GM18508 (cell line): ENCODE results near the gene TANGO6.
"Not testable (repeated sequence)": the region's sequence is repeated elsewhere in the genome, so short reads cannot be mapped to it uniquely, and the experiment has no call there.

Source experiments
- ATAC-seq: cut with Tn5 transposase; IDR thresholded peaks from one replicate; pipeline ENCODE4 v1.9.1; 2021; ENCODE audit warnings: moderate number of reproducible peaks; ENCODE audit not compliant: insufficient read depth, unreplicated experiment

Gene TANGO6

DNA sequence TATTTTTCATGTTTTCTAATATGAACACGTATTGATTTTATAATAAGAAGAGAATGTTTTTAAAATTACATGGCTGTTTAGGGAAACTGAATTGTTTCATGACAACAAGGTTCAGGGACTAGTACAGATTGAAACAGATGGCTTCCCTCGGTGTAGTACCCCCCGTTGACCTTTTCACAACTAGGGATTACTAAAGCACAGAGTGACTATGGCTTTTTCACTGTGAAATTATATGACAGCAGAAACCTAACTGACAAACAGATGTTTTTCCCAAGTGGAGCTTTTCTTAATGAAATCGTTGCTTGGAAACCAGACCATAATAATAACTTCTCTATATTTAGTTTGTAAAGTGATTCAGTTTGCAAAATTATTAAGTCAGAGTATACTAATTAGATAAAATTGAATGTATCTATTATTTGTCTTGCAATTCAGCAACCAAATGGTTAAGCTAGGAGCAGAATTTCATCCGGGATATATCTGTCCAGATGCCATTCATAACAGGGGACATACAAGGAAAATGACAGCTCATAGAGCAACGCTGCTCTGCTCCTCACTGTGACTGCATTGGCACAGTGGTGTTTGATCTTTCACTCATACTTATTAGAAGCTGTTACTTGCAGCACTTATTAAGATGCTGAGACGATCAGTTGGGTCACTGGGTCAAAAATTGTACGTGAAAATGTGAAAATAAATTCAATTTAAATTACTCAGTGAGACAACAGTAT, 111.7 kb downstream of the TANGO6 start:
- ATAC-seq = no peak

DNA sequence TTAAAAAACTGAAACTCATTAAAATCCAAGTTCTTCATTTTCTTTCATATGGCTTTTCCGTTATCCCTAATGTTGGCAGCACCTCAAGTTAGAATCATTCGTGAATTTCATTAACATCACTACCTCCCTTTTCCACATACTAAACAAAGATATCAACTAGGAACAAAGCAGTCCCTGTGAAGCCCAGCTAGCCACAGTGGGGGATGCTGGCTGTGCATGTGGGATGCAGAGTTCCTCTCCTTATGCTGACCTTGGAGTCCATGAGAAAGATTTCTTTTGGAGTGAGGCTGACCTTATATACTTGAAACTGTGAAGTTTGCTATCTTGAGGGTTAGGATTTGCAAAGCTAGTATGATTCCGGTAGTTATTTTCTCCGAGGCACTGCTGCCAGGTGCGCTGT, 117.6 kb downstream of the TANGO6 start:
- no peak for ATAC-seq

DNA sequence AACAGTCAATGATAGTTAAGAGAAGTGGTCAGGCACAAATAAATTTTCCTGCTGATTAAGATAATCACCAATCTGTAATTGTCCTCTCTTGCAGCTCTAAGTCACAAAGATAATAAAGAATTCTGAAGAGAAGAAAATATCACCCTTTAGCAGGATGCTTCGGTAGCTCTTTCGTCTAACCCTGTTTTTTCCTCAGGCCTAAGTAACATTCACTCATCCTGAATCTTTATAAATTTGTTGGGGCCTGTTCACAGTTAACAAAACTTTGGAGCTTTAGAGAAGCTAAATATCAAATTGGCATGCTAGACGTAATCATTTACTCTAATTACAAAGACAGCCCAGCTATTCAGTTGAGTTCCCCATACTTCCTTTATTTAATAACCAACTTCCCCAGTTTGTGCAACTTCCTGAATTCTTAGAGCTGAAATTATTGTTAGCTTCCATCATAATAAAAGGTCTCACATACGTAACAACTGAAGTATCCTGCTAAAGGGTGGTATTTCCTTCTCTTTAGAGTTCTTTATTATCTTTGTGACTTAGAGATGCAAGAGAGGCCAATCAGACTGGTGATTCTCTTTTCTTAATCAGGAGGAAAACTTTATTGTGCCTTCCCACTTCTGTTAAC, 118.6 kb downstream of the TANGO6 start:
- no peak for ATAC-seq

DNA sequence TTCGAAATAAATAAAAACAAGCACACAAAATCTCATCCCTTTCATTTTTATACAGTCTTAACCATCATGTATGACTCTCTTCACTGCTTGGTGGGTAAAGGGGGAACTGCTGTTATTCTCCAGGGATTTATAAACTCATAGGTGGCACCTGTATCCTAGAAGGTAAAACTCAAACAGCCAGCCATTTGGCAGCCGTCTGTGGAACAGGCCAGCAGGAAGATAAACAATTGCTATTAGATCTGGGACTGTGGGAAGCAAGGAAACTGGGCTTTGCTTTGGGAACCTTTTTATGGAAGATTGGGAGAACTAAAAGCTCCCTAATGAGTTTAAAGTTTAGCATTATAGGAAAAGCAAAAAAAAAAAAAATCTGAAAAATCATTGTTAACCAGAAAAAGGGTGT, 126.0 kb downstream of the TANGO6 start:
- no peak for ATAC-seq

DNA sequence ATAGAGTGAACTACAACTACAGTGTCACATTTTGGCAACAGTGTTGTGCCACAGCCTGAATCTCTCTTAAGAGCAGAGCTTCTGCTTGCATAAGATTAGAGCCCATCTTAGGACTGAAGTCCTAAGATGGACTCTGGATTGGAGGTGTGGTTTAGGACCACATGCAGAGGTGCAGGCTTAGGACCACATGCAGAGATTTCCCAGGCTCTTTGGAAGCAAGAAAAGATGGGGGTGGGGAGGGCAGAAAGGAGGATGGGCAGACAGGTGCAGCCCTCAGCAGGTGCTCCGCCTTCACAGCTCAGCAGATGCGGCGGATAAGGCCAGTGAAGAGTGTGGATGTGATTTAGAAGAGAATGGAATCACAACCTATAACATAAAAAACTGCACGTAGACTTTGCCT, 128.7 kb downstream of the TANGO6 start:
- ATAC-seq = no peak

DNA sequence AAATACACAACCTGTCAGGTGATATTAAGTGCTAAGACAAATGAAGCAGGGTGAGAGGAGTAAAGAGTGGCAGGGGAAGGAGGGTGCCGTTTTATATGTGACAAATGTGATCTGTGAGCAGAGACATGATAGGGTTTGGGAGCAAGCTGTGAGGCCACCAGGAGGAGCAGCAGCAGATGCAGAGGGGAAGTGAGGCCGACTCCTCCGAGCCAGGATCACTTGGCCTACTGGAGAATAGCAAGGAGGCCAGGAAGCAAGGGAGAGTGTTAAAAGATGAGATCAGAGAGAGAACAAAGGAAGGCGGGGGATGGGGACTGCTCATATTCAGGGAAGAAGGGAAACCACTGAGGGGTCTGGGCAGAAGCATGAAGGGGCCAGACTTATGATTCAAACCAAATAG, 129.4 kb downstream of the TANGO6 start:
- no peak for ATAC-seq

DNA sequence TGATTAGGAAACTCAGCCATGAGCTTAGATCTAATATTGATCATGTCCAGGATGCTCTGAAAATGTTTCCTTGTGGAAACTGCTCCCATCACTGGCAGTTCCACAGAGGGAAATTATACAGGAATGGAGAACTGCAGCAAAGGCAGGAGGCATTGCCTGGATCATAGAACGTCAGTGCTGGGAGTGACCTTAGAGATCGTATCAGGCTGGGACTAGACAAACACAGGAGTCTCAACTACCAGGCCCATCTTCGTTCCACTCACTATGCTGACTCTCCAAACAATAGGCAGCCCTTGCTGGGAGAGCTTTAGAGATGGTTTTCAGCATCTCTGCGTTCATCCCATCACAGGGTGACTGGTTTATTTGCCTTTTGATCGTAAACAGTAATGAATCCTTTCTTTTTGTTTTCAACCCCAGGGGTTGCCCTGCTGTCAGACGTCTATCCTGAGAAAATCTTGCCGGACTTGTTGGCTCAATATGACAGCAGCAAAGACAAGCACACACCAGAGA, 130.3 kb downstream of the TANGO6 start:
- no peak for ATAC-seq

DNA sequence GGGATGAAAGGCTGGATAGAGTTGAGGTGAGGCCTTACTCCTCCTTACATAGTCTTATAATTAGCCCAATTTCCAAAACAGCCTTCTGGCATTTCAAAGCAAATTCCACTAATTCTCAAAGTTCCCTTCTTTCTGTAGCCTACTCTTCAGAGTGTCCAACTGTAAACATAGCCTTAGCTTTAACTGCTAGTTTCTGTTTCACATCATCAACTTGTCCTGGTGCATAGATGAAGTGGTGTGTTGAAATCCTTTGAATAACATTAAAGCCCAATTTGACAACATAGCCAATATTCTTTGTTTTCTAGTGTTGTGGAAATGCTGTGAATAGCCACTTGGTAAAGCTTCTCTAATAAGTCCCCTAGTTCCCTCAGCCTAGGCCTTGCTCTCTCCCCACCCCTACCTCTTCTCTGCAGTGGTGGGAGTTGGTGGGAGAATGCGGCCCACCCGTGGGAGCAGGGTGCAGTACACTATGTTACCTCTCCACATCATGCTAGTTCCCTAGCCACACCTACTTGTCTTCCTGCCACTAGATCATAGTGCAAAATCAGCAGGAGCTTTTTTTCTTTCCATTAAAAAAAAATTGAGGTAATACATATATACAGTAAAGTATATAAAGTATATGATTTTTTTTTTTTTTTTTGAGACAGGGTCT, 135.1 kb downstream of the TANGO6 start:
- no peak for ATAC-seq

DNA sequence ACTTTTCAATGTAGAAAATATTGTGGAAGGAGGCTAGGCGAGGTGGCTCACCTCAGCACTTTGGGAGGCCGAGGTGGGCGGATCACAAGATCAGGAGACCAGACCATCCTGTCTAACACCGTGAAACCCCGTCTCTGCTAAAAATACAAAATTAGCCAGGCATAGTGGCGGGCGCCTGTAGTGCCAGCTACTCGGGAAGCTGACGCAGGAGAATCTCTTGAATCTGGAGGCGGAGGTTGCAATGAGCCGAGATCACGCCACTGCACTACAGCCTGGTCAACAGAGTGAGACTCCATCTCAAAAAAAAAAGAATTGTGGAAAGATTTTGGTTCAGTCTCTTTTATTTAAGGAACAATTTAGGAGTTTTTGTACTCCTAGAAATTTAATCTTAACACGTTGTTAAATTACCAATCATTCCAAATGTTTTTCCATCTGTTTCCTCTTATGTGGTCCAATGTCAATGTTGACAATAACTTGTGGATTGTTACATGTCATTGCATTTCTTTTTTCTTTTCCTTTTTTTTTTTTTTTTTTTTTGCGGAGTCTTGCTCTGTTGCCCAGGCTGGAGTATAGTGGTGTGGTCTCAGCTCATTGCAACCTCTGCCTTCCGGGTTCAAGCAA, 137.5 kb downstream of the TANGO6 start:
- no peak for ATAC-seq

DNA sequence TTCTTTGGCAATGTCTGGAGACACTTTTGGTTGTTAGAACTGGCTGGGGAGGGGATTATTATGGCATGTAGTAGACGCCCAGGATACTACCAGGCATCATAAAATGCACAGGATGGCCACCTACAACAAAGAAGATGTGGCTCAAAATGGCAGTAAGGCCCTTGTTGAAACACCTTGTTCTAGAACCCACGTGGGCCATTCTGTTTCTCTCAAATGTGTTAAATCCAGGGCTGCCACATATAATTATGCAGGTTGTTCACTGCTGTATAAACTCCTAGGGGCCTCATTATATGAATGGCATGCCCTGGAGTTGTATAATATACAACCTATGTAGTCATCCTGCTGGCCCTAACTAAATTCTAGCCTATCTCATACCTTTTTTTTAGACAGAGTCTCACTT, 138.6 kb downstream of the TANGO6 start:
- ATAC-seq = no peak

DNA sequence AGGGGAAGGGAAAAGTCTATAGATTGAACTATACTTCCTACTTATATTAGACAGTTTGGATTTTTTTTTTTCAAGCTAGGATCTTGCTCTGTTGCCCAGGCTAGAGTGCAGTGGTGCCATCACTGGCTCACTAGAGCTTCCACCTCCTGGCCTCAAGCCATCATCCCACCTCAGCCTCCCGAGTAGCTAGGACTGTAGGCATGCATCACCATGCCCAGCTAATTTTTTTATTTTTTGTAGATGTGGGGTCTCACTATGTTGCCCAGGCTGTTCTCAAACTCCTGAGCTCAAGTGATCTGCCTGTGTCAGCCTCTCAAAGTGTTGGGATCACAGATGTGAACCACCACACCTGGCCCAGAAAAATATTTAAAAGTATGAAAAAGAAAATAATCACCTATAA, 141.1 kb downstream of the TANGO6 start:
- ATAC-seq = no peak

DNA sequence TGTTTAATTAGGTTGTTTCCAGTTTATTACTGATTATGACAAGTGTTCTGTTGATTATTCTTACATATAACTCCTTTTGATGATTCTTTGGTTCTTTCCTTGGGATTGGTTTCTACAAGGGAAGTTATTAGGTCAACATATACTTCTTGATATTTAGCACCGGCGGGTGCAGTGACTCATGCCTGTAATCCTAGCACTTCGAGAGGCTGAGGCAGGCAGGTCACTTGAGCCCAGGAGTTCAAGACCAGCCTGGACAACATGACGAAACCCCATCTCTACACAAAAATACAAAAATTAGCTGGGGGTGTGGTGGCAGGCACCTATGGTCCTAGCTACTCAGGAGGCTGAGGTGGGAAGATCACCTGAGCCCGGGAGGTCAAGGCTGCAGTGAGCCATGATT, 141.9 kb downstream of the TANGO6 start:
- ATAC-seq = no peak

DNA sequence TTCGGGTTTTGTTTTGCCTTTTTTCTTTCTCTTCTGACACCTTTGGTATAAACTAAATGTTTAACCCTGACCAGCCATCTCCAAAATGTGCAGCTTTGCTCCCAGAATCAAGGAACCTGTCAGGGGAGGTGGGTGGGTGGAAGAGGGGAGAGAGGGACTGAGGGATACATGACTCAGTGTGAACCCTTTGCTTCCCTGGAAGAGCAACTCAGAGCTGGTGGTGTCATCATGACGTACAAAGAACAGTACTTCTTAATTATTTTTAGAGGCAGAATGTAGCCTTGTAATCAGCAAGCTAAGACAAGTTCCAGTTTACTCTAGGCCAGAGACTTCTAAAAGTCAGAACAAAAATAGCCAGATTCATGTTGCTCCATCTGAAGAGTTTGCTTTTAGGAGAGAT, 142.5 kb downstream of the TANGO6 start:
- ATAC-seq = no peak

DNA sequence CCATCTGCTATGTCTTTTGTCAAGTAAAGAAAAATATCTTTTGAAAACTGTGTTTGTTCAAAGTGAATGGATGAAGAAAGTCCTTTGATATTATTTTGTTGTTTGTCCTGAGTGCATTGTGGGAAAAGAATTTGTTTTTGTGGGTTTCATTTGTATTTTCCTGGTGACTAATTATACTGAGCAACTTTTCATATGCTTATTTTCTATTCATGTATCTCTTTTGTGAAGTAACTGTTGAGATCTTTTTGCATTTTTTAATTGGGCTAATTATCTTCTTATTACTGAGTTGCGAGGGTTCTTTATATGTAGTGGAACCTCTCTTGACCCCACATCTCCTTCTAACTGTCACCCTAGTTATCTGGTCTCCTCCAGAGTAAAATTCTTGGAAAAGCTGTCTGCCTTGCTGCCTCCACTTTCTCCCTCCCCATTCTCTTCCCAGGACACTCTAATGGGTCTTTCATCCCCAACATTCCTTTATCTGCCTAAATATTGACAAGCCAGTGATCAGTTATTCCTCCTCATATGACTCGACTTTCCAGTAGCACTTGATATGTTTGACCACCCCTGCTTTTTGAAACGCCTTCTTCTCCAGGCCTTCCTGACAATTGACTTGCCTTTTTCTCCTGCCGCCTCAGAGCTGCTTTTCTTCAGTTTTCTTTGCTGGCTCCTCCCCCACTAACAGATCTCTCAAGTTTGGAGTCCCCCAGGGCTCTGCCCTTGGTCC, 144.6 kb downstream of the TANGO6 start:
- ATAC-seq = no peak

DNA sequence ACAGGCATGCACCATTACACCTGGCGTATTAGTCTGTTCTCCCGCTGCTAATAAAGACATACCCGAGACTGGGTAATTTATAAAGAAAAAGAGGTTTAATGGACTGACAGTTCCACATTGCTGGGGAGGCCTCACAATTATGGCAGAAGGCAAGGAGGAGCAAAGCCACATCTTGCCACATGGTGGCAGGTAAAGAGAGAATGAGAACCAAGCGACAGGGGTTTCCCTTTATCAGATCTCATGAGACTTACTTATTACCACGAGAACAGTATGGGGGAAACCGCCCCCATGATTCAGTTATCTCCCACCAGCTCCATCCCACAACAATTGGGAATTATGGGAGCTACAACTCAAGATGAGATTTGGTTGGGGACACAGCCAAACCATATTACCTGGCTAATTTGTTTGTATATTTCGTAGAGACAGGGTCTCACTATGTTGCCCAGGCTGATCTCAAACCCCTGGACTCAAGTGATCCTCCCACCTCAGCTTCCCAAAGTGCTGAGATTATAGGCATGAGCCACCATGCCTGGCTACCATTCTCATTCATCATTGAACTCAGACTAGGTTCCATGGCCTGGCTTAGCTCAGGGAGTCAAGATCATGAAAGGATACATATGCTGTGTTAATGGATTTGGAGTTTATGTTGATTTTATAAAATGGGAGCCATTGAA, 147.0 kb downstream of the TANGO6 start:
- ATAC-seq = not testable (repeated sequence)

DNA sequence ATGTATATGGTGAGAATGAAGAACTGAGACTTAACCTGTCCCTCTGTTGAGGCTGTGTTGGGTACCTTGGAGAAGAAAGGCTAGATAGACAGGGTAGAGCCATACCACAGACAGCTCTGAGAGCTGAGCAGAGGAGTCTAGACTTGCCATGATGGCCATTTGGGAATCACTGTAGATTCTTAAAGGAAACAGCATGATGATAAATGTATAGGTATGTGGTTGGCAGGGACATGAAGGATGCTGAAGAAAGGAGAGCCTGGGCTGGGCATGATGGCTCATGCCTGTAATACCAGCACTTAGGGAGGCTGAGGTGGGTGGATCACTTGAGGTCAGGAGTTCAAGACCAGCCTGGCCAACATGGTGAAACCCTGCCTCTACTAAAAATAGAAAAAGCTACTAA, 147.7 kb downstream of the TANGO6 start:
- ATAC-seq = no peak

DNA sequence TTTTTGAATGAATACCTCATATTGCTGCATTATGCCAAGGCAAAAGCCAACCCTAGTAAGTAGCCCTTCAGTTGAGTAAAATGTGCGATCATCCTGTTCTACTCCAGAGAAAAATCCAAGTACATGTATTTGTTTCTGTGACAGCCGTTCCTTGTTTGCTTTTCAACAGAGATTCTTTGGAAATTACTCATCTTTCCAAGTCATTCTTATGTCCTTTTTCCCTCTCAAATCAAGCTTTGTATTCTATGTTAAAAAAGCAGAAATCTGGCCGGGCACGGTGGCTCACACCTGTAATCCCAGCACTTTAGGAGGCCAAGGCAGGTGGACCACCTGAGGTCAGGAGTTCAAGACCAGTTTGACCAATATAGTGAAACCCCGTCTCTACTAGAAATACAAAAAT, 149.2 kb downstream of the TANGO6 start:
- no peak for ATAC-seq

DNA sequence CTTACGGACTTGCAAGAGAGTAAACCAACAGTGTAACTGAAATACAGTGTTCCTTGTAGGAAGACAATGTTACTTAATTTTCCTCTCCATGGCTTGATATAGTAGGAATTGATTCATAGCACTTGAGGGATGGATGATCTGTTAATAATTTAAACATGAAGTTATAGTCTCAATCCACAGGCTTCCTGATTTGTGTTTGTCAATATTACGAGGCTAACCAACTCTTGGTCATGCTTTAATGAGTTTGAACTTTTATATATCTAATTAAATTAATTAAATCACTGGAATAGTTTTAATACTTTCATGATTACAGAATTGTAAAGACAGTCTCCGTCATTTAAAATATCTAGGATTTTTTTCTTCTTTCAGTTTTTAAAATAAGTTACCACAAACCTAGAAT, 150.1 kb downstream of the TANGO6 start:
- no peak for ATAC-seq

DNA sequence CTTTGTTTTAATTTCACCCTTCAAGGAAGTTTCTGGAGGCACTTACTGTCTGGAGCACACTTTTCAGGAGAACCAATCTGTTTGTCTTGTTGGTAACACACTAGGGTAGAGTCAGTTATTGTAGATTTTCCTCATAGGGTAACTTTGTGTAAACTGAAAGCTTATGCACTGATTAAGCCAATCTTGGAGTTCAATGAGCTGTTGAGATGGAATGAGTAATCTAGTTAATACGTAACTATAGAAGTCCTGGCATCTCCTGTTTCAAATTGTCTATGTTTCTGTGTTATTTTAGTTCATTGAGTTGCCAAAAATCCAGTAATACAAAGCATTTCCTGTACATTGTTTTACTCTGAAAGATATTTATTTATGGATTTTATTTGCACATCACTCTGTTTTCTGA, 150.6 kb downstream of the TANGO6 start:
- no peak for ATAC-seq

DNA sequence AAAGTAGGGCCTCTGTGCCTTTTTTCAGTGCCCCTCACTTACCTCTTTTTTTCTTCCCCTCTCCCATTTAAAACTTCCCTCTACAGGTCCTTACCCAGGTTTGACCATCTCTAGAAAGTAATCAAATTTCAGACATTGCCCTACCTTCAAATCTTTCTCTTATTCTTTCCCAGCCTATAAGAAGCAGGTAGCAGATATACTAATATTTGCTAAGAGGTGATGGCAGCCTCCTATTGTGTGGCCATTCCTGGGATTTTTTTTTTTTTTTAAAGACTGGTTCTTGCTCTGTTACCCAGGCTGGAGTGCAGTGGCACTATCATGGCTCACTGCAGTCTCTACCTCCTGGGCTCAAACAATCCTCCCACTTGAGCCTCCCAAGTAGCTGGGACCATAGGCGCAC, 151.0 kb downstream of the TANGO6 start:
- no peak for ATAC-seq
